H1 (cell line): ENCODE results near the gene MB. TPM values are rescaled to one million over a fixed set of nuclear protein-coding genes. Genes with fewer than 3 reads are reported as not detected.

ENCODE experiments used
- CTCF ChIA-PET: fragments of 300-600 bp; sonication (Branson Sonifier 250); formaldehyde crosslinking; loops from one replicate; lab custom pipeline; 2021; ENCODE audit not compliant: partially characterized antibody; lab: Charles Lee
- POLR2A ChIA-PET: fragments of 300-600 bp; sonication (Branson Sonifier 250); formaldehyde crosslinking; loops from one replicate; lab custom pipeline; 2021; ENCODE audit warnings: inconsistent platforms; ENCODE audit not compliant: partially characterized antibody; lab: Charles Lee
- DNase-seq, 2 experiments: peaks; one replicate each; pipeline versions ENCODE4 v3.0.0 to v3.0.0-alpha.2; 2010 to 2022; ENCODE audit warnings: low spot score in 2 of 2, low read depth in 1 of 2, mixed read lengths in 1 of 2
- FAIRE-seq: peaks from 2 replicates; lab custom pipeline; 2011; peaks lifted over from hg19 to GRCh38; lab: Jason Lieb, UNC
- H2AFZ ChIP-seq: 2 replicates; pipeline ENCODE4 v1.8.1; 2012; ENCODE audit warnings: low read length, inconsistent platforms
- H2AK5ac ChIP-seq: 2 replicates; pipeline ENCODE4 v1.6.1; 2013; ENCODE audit warnings: low read depth, low read length
- H2BK120ac ChIP-seq: replicated peaks from 2 replicates; pipeline ENCODE3; 2013; ENCODE audit warnings: low read depth, low read length, inconsistent platforms
- H2BK12ac ChIP-seq: 2 replicates; pipeline ENCODE4 v1.6.1; 2013; ENCODE audit warnings: low read depth, low read length
- H2BK15ac ChIP-seq: 2 replicates; pipeline ENCODE4 v1.6.1; 2013; ENCODE audit warnings: low read length
- H2BK20ac ChIP-seq: 2 replicates; pipeline ENCODE4 v1.6.1; 2013; ENCODE audit warnings: low read length
- H2BK5ac ChIP-seq: 2 replicates; pipeline ENCODE4 v1.6.1; 2013; ENCODE audit warnings: low read depth, low read length
- H3K14ac ChIP-seq: 2 replicates; pipeline ENCODE4 v1.6.1; 2013; ENCODE audit warnings: inconsistent platforms; ENCODE audit not compliant: insufficient read length
- H3K18ac ChIP-seq: 2 replicates; pipeline ENCODE4 v1.6.1; 2013; ENCODE audit warnings: low read length; ENCODE audit errors: extremely low read depth
- H3K23ac ChIP-seq: 2 replicates; pipeline ENCODE4 v1.6.1; 2013; ENCODE audit warnings: inconsistent platforms; ENCODE audit not compliant: insufficient read length
- H3K23me2 ChIP-seq: 2 replicates; pipeline ENCODE4 v1.6.1; 2013; ENCODE audit warnings: low read depth, low read length
- H3K27ac ChIP-seq: 2 replicates; pipeline ENCODE4 v1.6.1; 2011; ENCODE audit warnings: low read depth, low read length, inconsistent platforms
- H3K27me3 ChIP-seq, 4 experiments: replicated peaks in 1 of 4; 1 replicate in 1 of 4; 2 replicates in 3 of 4; pipeline versions ENCODE4 v1.6.1 to v1.8.1; 2011 to 2013; ENCODE audit warnings: low read length in 3 of 4, mild to moderate bottlenecking in 3 of 4, inconsistent platforms in 2 of 4, mixed read lengths in 2 of 4, moderate library complexity in 1 of 4; ENCODE audit not compliant: control insufficient read depth in 3 of 4, insufficient read depth in 3 of 4; ENCODE audit errors: extremely low read depth in 1 of 4
- H3K36me3 ChIP-seq, 4 experiments: 2 replicates each; pipeline versions ENCODE4 v1.6.1 to v1.8.1; 2011 to 2013; ENCODE audit warnings: mild to moderate bottlenecking in 4 of 4, low read length in 3 of 4, moderate library complexity in 2 of 4, control low read depth in 1 of 4, inconsistent platforms in 1 of 4; ENCODE audit not compliant: insufficient read depth in 4 of 4, control insufficient read depth in 2 of 4
- H3K4ac ChIP-seq: replicated peaks from 2 replicates; pipeline ENCODE3; 2013; ENCODE audit warnings: low read length, low read depth, mixed read lengths, inconsistent platforms; ENCODE audit not compliant: insufficient read length
- H3K4me1 ChIP-seq, 4 experiments: replicated peaks in 1 of 4; 1 replicate in 1 of 4; 2 replicates in 3 of 4; pipeline versions ENCODE4 v1.6.1 to v1.8.1; 2011 to 2013; ENCODE audit warnings: low read length in 3 of 4, inconsistent platforms in 2 of 4, mixed read lengths in 1 of 4; ENCODE audit not compliant: insufficient read depth in 4 of 4, control insufficient read depth in 3 of 4
- H3K4me2 ChIP-seq, 2 experiments: 2 replicates each; pipeline versions ENCODE4 v1.6.1 to v1.8.1; 2011 to 2013; ENCODE audit warnings: low read depth in 2 of 2, low read length in 2 of 2, control low read depth in 1 of 2, inconsistent platforms in 1 of 2, mild to moderate bottlenecking in 1 of 2; ENCODE audit not compliant: insufficient read depth in 1 of 2
- H3K4me3 ChIP-seq, 4 experiments: fragments of 200-600, 300-600 bp in 1 of 4; sonication (generic), shearing (Covaris generic), sonication (Bioruptor Twin) in 1 of 4; 2 replicates each; pipeline versions ENCODE4 v1.5.1 to v1.8.1; 2011 to 2016; ENCODE audit warnings: low read length in 4 of 4, low read depth in 3 of 4, control low read depth in 2 of 4, inconsistent platforms in 2 of 4, mild to moderate bottlenecking in 2 of 4, mixed read lengths in 1 of 4, moderate library complexity in 1 of 4; ENCODE audit not compliant: insufficient read depth in 2 of 4; ENCODE audit errors: extremely low read depth in 1 of 4
- H3K56ac ChIP-seq: replicated peaks from 2 replicates; pipeline ENCODE3; 2013; ENCODE audit warnings: low read depth, mild to moderate bottlenecking, mixed read lengths, low read length, inconsistent platforms; ENCODE audit not compliant: insufficient read length
- H3K79me1 ChIP-seq: 2 replicates; pipeline ENCODE4 v1.6.1; 2013; ENCODE audit warnings: low read depth, low read length, control low read depth
- H3K79me2 ChIP-seq, 2 experiments: 2 replicates each; pipeline versions ENCODE4 v1.6.1 to v1.8.1; 2012 to 2013; ENCODE audit warnings: low read length in 2 of 2, mild to moderate bottlenecking in 2 of 2, inconsistent platforms in 1 of 2; ENCODE audit not compliant: insufficient read depth in 2 of 2, control insufficient read depth in 1 of 2
- H3K9ac ChIP-seq, 4 experiments: replicated peaks in 1 of 4; 1 replicate in 1 of 4; 2 replicates in 3 of 4; pipeline versions ENCODE4 v1.6.1 to v1.8.1; 2011 to 2013; ENCODE audit warnings: low read depth in 3 of 4, low read length in 3 of 4, control low read depth in 2 of 4, mild to moderate bottlenecking in 2 of 4, moderate library complexity in 2 of 4, inconsistent platforms in 1 of 4; ENCODE audit errors: extremely low read depth in 1 of 4
- H3K9me3 ChIP-seq, 2 experiments: 2 replicates each; pipeline versions ENCODE4 v1.6.1 to v1.8.1; 2012 to 2013; ENCODE audit warnings: mild to moderate bottlenecking in 2 of 2, moderate library complexity in 2 of 2, control low read depth in 1 of 2, inconsistent platforms in 1 of 2, low read depth in 1 of 2, low read length in 1 of 2, mixed read lengths in 1 of 2; ENCODE audit not compliant: insufficient read depth in 2 of 2
- H4K20me1 ChIP-seq, 2 experiments: replicated peaks in 1 of 2; 2 replicates each; pipeline versions ENCODE3 to v1.8.1; 2011 to 2013; ENCODE audit warnings: inconsistent platforms in 2 of 2, low read length in 2 of 2, mild to moderate bottlenecking in 1 of 2; ENCODE audit not compliant: insufficient read depth in 2 of 2, control insufficient read depth in 1 of 2
- H4K5ac ChIP-seq: 2 replicates; pipeline ENCODE4 v1.6.1; 2013; ENCODE audit warnings: low read length, low read depth, mixed read lengths, inconsistent platforms; ENCODE audit not compliant: insufficient read length
- H4K8ac ChIP-seq: 2 replicates; pipeline ENCODE4 v1.8.0; 2013; ENCODE audit warnings: mild to moderate bottlenecking, moderate library complexity, low read length, inconsistent platforms; ENCODE audit not compliant: insufficient read depth; ENCODE audit errors: extremely low read depth
- H4K91ac ChIP-seq: replicated peaks from 2 replicates; pipeline ENCODE3; 2013; ENCODE audit warnings: low read length, mixed read lengths, inconsistent platforms; ENCODE audit not compliant: insufficient read length
- SAP30 ChIP-seq: fragments of 300-600 bp; sonication (generic); IDR thresholded peaks from 2 replicates; pipeline ENCODE4 v1.7.1; 2012; ENCODE audit warnings: low read length, moderate library complexity, mild to moderate bottlenecking, inconsistent platforms; ENCODE audit not compliant: insufficient read depth, insufficient replicate concordance
- SP1 ChIP-seq: IDR thresholded peaks from 2 replicates; pipeline ENCODE4 v1.6.1; 2011; ENCODE audit warnings: low read depth, low read length
- SP2 ChIP-seq: IDR thresholded peaks from 2 replicates; pipeline ENCODE4 v1.6.1; 2012; ENCODE audit warnings: mild to moderate bottlenecking, low read length, inconsistent platforms
- WGBS, 2 experiments: shearing (Covaris generic) in 1 of 2; methylation state at CpG; one replicate each; pipeline versions ENCODE4 v1.1.6 to v1.1.7; 2013 to 2015; ENCODE audit warnings: low lambda C conversion rate in 2 of 2, mixed read lengths in 2 of 2, inconsistent platforms in 1 of 2, low coverage in 1 of 2, missing lambda C conversion rate in 1 of 2; ENCODE audit not compliant: insufficient replicate concordance in 2 of 2, insufficient coverage in 1 of 2, insufficient read length in 1 of 2; ENCODE audit errors: extremely low coverage in 1 of 2, missing lambda C conversion rate in 1 of 2; 5-methylcytosine and 5-hydroxymethylcytosine counted together
- polyA plus RNA-seq, 7 experiments: library from polyadenylated mRNA; depleted of rRNA in 3 of 7; stranded (reverse) in 5 of 7; unstranded in 2 of 7; fragments of >200 nt in 5 of 7; fragments of 200-250 nt in 2 of 7; gene quantifications; 1 replicate in 5 of 7; 2 replicates in 1 of 7; 4 replicates in 1 of 7; pipeline versions ENCODE4 v1.2.1 to v1.2.3, GENCODE V29; 2011 to 2013; ENCODE audit warnings: missing spikeins in 2 of 7, mixed read lengths in 2 of 7
- total RNA-seq: library from RNA; stranded (reverse); fragmentation: NEBNext Ultra II Directional; extraction: Animal tissue kit (Norgen Biotek cat#: 25700); gene quantifications from 2 replicates; pipeline ENCODE4 v1.2.1, GENCODE V29; 2021

The MB gene
- total and polyA plus RNA-seq, 2 of the 8 experiments (the other 6 are each of a cell fraction or from before 2014, with no cell fraction given), result 1.5 TPM; not detected in 1

DNA sequence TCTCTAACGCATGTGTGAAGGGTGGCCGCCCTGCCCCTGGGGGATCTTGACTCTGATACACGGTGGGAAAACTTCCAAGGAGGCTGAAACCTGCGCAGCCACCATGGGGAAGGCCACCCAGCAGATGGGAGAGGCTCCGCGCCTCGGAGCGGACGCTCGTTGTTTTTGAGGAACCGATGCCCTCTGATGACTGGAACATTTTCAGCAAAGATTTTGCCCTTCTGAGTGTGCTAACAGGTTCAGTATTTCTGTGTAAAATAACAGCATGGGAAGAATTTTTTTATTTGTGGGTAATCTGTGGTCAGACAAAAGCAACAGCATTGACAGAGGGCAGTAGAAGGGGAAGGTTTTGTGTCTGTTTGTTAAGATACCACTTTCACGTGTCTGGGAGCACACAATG lies 16.7 kb downstream of the MB start:
- no peak overlapping the region; the same call in 1 of the 2 replicates for H4K8ac ChIP-seq
- H2BK15ac ChIP-seq, result no peak overlapping the region
- TF ChIP-seq SAP30, result no peak
- no peak for TF ChIP-seq SP1
- no peak for TF ChIP-seq SP2
- TF ChIP-seq, all 59 proteins: peak for 0
- no peaks in the 10 kb centered on the region for H3K36me3 ChIP-seq
- H3K4me3 ChIP-seq, result no peak overlapping the region
- no peak overlapping the region for H3K56ac ChIP-seq
- FAIRE-seq (no peak), DNase-seq (no peak)
- H3K23ac ChIP-seq, result no peak overlapping the region
- peaks cover 0 to 7% of the 10 kb centered on the region in 2 experiments; a peak in 1 of 4 replicates for H3K9me3 ChIP-seq
- H2BK20ac ChIP-seq, result no peak overlapping the region
- H2BK5ac ChIP-seq, result no peak overlapping the region
- no peak overlapping the region for H3K4me2 ChIP-seq
- ChIA-PET CTCF (interaction anchor here (1.3 to 2.7 kb wide), 3 partner anchors 17 to 170 kb away, joined by 3 to 11 read pairs (median 3); no protein-coding TSS in a partner anchor), POLR2A (no interaction called here)
- no peaks in the 10 kb centered on the region for H3K27me3 ChIP-seq
- no peak overlapping the region for H2BK120ac ChIP-seq
- H3K18ac ChIP-seq, result no peak overlapping the region
- no peak overlapping the region for H3K27ac ChIP-seq
- H4K91ac ChIP-seq, result no peak overlapping the region
- no peaks in the 10 kb centered on the region for H3K4me1 ChIP-seq
- no peak overlapping the region for H2BK12ac ChIP-seq
- H3K79me2 ChIP-seq, result peaks cover 0 to 3% of the 10 kb centered on the region in 2 experiments; a peak in 1 of 4 replicates
- no peaks in the 10 kb centered on the region; the same call in 1 of the 2 replicates for H3K79me1 ChIP-seq
- H3K14ac ChIP-seq, result no peak overlapping the region
- peaks cover 0 to 4% of the 10 kb centered on the region in 2 experiments for H4K20me1 ChIP-seq
- H3K4ac ChIP-seq, result no peak overlapping the region
- peaks cover 4% of the 10 kb centered on the region for H3K23me2 ChIP-seq
- H2AFZ ChIP-seq, result no peak overlapping the region
- no peak overlapping the region for H4K5ac ChIP-seq
- no peak overlapping the region for H3K9ac ChIP-seq
- H2AK5ac ChIP-seq, result no peak overlapping the region
- 81% methylated on average over 12 of the region's 12 CpGs; no CpG with 5 or more reads in 1 of the 2 experiments for WGBS, 2 experiments
